Activated CD4-positive, alpha-beta T cell treated with anti-CD3 and anti-CD28 coated beads for 36 hours (primary cell): Measurements from ENCODE around the gene NME9. TPM values are rescaled to one million over a fixed set of nuclear protein-coding genes. Genes with fewer than 3 reads are reported as not detected.
A peak's percentile ranks its signal among the peaks of the same experiment; 100 is the strongest.
"Not testable (repeated sequence)": the region's sequence is repeated elsewhere in the genome, so short reads cannot be mapped to it uniquely, and the experiment has no call there.

ENCODE experiments used
- ATAC-seq: fragments of 200-7000 bp; cut with Tn5 transposase; one replicate; pipeline ENCODE4 v1.10.0; 2021; ENCODE audit warnings: mild to moderate bottlenecking, moderate library complexity
- CTCF ChIA-PET: fragments of 350-600 bp; sonication (Branson Sonifier 250); formaldehyde crosslinking; loops from one replicate; lab custom pipeline; 2021; ENCODE audit warnings: antibody characterized with exemption; lab: Charles Lee
- POLR2A ChIA-PET: fragments of 350-600 bp; sonication (Branson Sonifier 250); formaldehyde crosslinking; loops from one replicate; lab custom pipeline; 2021; ENCODE audit warnings: antibody characterized with exemption, inconsistent platforms; lab: Charles Lee
- DNase-seq: peaks from one replicate; pipeline ENCODE4 v3.0.0-alpha.2; 2020
- H3K27ac Mint-ChIP-seq: one replicate; pipeline ENCODE4 v1.8.0; 2021; ENCODE audit warnings: mixed read lengths
- H3K27me3 Mint-ChIP-seq: one replicate; pipeline ENCODE4 v1.8.0; 2021; ENCODE audit warnings: mixed read lengths
- H3K36me3 Mint-ChIP-seq: one replicate; pipeline ENCODE4 v1.8.0; 2021; ENCODE audit warnings: low read depth, mixed read lengths
- H3K4me1 Mint-ChIP-seq: one replicate; pipeline ENCODE4 v1.8.0; 2021; ENCODE audit warnings: mixed read lengths
- H3K4me3 Mint-ChIP-seq: one replicate; pipeline ENCODE4 v1.8.0; 2021; ENCODE audit warnings: mild to moderate bottlenecking, moderate library complexity, mixed read lengths
- H3K9me3 Mint-ChIP-seq: one replicate; pipeline ENCODE4 v1.8.0; 2021; ENCODE audit warnings: low read depth, mixed read lengths
- intact Hi-C, 2 experiments: fragments of 100-400 bp; cut with DNase I in 1 of 2; cut with micrococcal nuclease in 1 of 2; formaldehyde crosslinking; loops; one replicate each; pipeline versions ENCODE4 v1.14.2 to v1.15.1; 2022 to 2024; cut with DNase I, micrococcal nuclease
- total RNA-seq, 2 experiments: library from RNA; stranded (reverse); gene quantifications; one replicate each; pipeline ENCODE4 v1.2.3, GENCODE V29; 2021

NME9 gene
- under 1 TPM; 0.46 to 0.65 TPM for total RNA-seq

GRCh38 chr3:138329127-138329983 is at the start of gene NME9:
TSS of gene NME9 (minus strand) at chr3:138329851. CDS start at chr3:138329335, 516 bp downstream.
- Mint-ChIP-seq H3K4me1 (peaks cover 30% of the 10 kb centered on the region), H3K4me3 (peak within 1 kb of the TSS; percentile 76)

GRCh38 chr3:138378990-138379389 is 49.3 kb upstream of the NME9 start:
- Mint-ChIP-seq H3K36me3 (no peaks in the 10 kb centered on the region), H3K9me3 (no peaks in the 10 kb centered on the region), H3K27me3 (peaks cover 3% of the 10 kb centered on the region), H3K4me3 (no peak overlapping the region), H3K4me1 (no peaks in the 10 kb centered on the region), H3K27ac (no peak overlapping the region)
- ChIA-PET CTCF (no interaction called here), POLR2A (no interaction called here)
- no peak for DNase-seq
- no peak for ATAC-seq
- intact Hi-C loops: no loop called here

More at GRCh38 chr3:138329127-138329983, at the start of gene NME9:
- ChIA-PET POLR2A (interaction anchor here (0.9 kb wide), 1 partner anchor 22 kb away, joined by 4 read pairs; no protein-coding TSS in a partner anchor), CTCF (interaction anchor here (0.6 to 1.8 kb wide), 17 partner anchors 9 to 609 kb away, joined by 3 to 5 read pairs (median 3); partner anchors contain the start of genes DBR1 and ESYT3)
- peak; percentile 90 for ATAC-seq
- intact Hi-C loops: loop anchor here (1.0 to 5.0 kb wide), 7 partner anchors 32 to 506 kb away; partner anchors contain the start of genes ARMC8 (in 2 of the 2), CEP70 (in 1 of the 2) and DBR1 (in 1 of the 2)
- Mint-ChIP-seq H3K36me3 (no peaks in the 10 kb centered on the region), H3K27ac (peak within 1 kb of the TSS; percentile 84), H3K9me3 (no peaks in the 10 kb centered on the region), H3K27me3 (no peaks in the 10 kb centered on the region)
- DNase-seq: peak; percentile 93

GRCh38 chr3:138378331-138378730 is 48.7 kb upstream of the NME9 start:
- Mint-ChIP-seq H3K9me3 (no peaks in the 10 kb centered on the region), H3K27ac (no peak overlapping the region), H3K36me3 (no peaks in the 10 kb centered on the region), H3K4me3 (no peak overlapping the region), H3K27me3 (peaks cover 3% of the 10 kb centered on the region), H3K4me1 (no peaks in the 10 kb centered on the region)
- intact Hi-C loops: no loop called here
- ChIA-PET CTCF (no interaction called here), POLR2A (no interaction called here)
- ATAC-seq: no peak
- no peak for DNase-seq

- H3K4me3 Mint-ChIP-seq: no peak overlapping the region
- no peaks in the 10 kb centered on the region for H3K36me3 Mint-ChIP-seq
- no peaks in the 10 kb centered on the region for H3K4me1 Mint-ChIP-seq
- H3K27me3 Mint-ChIP-seq: peaks cover 3% of the 10 kb centered on the region
- H3K9me3 Mint-ChIP-seq: no peaks in the 10 kb centered on the region
- no peak for ATAC-seq
- H3K27ac Mint-ChIP-seq: no peak overlapping the region
- CTCF ChIA-PET: no interaction called here
- DNase-seq: no peak
- intact Hi-C loops: no loop called here
- POLR2A ChIA-PET: no interaction called here
Observed at GRCh38 chr3:138377804-138378203, 48.2 kb upstream of the NME9 start.

- H3K27ac Mint-ChIP-seq, H3K9me3 Mint-ChIP-seq, H3K4me3 Mint-ChIP-seq, POLR2A ChIA-PET, CTCF ChIA-PET, H3K4me1 Mint-ChIP-seq, ATAC-seq, H3K36me3 Mint-ChIP-seq, H3K27me3 Mint-ChIP-seq, DNase-seq, intact Hi-C loops: not testable (repeated sequence)
Observed at GRCh38 chr3:138377212-138377611, 47.6 kb upstream of the NME9 start.

- ATAC-seq: no peak
- DNase-seq: no peak
- CTCF ChIA-PET: interaction anchor here (1.3 kb wide), 1 partner anchor 41 kb away, joined by 4 read pairs; no protein-coding TSS in a partner anchor
- Mint-ChIP-seq H3K36me3 (no peaks in the 10 kb centered on the region), H3K4me3 (no peak overlapping the region), H3K4me1 (peaks cover 3% of the 10 kb centered on the region), H3K27me3 (peaks cover 4% of the 10 kb centered on the region), H3K9me3 (no peaks in the 10 kb centered on the region), H3K27ac (no peak overlapping the region)
- POLR2A ChIA-PET: no interaction called here
- intact Hi-C loops: no loop called here
Observed at GRCh38 chr3:138376663-138377062, 47.0 kb upstream of the NME9 start.

GRCh38 chr3:138375447-138375846 is 45.8 kb upstream of the NME9 start:
- H3K27ac Mint-ChIP-seq: no peak overlapping the region
- no peak for DNase-seq
- no peaks in the 10 kb centered on the region for H3K36me3 Mint-ChIP-seq

GRCh38 chr3:138374573-138375134 is 45.0 kb upstream of the NME9 start:
- no peak overlapping the region for H3K27ac Mint-ChIP-seq
- intact Hi-C loops: no loop called here
- H3K4me3 Mint-ChIP-seq: no peak overlapping the region
- H3K9me3 Mint-ChIP-seq: no peaks in the 10 kb centered on the region
- POLR2A ChIA-PET: no interaction called here
- peaks cover 9% of the 10 kb centered on the region for H3K27me3 Mint-ChIP-seq
- DNase-seq: no peak
- ATAC-seq: no peak
- CTCF ChIA-PET: no interaction called here
- no peaks in the 10 kb centered on the region for H3K36me3 Mint-ChIP-seq
- H3K4me1 Mint-ChIP-seq: peaks cover 7% of the 10 kb centered on the region

More at GRCh38 chr3:138375447-138375846, 45.8 kb upstream of the NME9 start:
- intact Hi-C loops: no loop called here
- ChIA-PET POLR2A (no interaction called here), CTCF (interaction anchor here (1.0 to 1.3 kb wide), 2 partner anchors 20 to 42 kb away, joined by 3 to 4 read pairs; no protein-coding TSS in a partner anchor)
- ATAC-seq: no peak
- peaks cover 9% of the 10 kb centered on the region for H3K27me3 Mint-ChIP-seq
- H3K4me1 Mint-ChIP-seq: peaks cover 7% of the 10 kb centered on the region
- H3K4me3 Mint-ChIP-seq: no peak overlapping the region
- no peaks in the 10 kb centered on the region for H3K9me3 Mint-ChIP-seq

- ChIA-PET POLR2A (no interaction called here), CTCF (no interaction called here)
- Mint-ChIP-seq H3K27ac (no peak overlapping the region), H3K36me3 (no peaks in the 10 kb centered on the region), H3K4me1 (peaks cover 7% of the 10 kb centered on the region), H3K9me3 (no peaks in the 10 kb centered on the region), H3K4me3 (no peak overlapping the region), H3K27me3 (peaks cover 12% of the 10 kb centered on the region)
- intact Hi-C loops: no loop called here
- DNase-seq (no peak), ATAC-seq (no peak)
Observed at GRCh38 chr3:138373736-138374094, 44.1 kb upstream of the NME9 start.

- intact Hi-C loops: no loop called here
- ATAC-seq (no peak), DNase-seq (no peak)
- Mint-ChIP-seq H3K4me1 (peaks cover 7% of the 10 kb centered on the region), H3K27me3 (peaks cover 12% of the 10 kb centered on the region), H3K4me3 (no peak overlapping the region), H3K9me3 (no peaks in the 10 kb centered on the region), H3K27ac (no peak overlapping the region), H3K36me3 (no peaks in the 10 kb centered on the region)
- ChIA-PET POLR2A (no interaction called here), CTCF (interaction anchor here (0.7 kb wide), 1 partner anchor 86 kb away, joined by 5 read pairs; no protein-coding TSS in a partner anchor)
Observed at GRCh38 chr3:138373087-138373735, 43.6 kb upstream of the NME9 start.
